ENCODE measurements around the gene ODAPH.
"Not testable (repeated sequence)": the region's sequence is repeated elsewhere in the genome, so short reads cannot be mapped to it uniquely, and the experiment has no call there.

ODAPH gene

GRCh38 chr4:75530556-75531322 is 25.1 kb upstream of the ODAPH start:
- no peak for ATAC-seq (replicated peaks)
- Mint-ChIP-seq H3K4me3 (no peak overlapping the region), H3K9me3 (peaks cover 15 to 25% of the 10 kb centered on the region in 2 donors), H3K27ac (no peak overlapping the region), H3K4me1 (no peaks in the 10 kb centered on the region), H3K27me3 (no peaks in the 10 kb centered on the region), H3K36me3 (peaks cover 40 to 62% of the 10 kb centered on the region in 2 donors)
- DNase-seq = no peak

GRCh38 chr4:75531536-75532143 is 24.2 kb upstream of the ODAPH start:
- not testable (repeated sequence) for ATAC-seq (replicated peaks); H3K4me1 Mint-ChIP-seq; H3K4me3 Mint-ChIP-seq; H3K27ac Mint-ChIP-seq; H3K27me3 Mint-ChIP-seq; DNase-seq
- Mint-ChIP-seq H3K9me3 (peaks cover 15 to 25% of the 10 kb centered on the region in 2 donors), H3K36me3 (peaks cover 37 to 54% of the 10 kb centered on the region in 2 donors)

- DNase-seq; ATAC-seq (replicated peaks); H3K27me3 Mint-ChIP-seq; H3K4me1 Mint-ChIP-seq; H3K27ac Mint-ChIP-seq; H3K4me3 Mint-ChIP-seq: not testable (repeated sequence)
- H3K9me3 Mint-ChIP-seq = peaks cover 15 to 25% of the 10 kb centered on the region in 2 donors
- H3K36me3 Mint-ChIP-seq = peaks cover 35 to 57% of the 10 kb centered on the region in 2 donors
Measured at GRCh38 chr4:75533339-75533887, 22.5 kb upstream of the ODAPH start.

GRCh38 chr4:75533926-75534325 is 21.9 kb upstream of the ODAPH start:
- DNase-seq; H3K27ac Mint-ChIP-seq; H3K4me1 Mint-ChIP-seq; ATAC-seq (replicated peaks); H3K4me3 Mint-ChIP-seq; H3K27me3 Mint-ChIP-seq: not testable (repeated sequence)
- peaks cover 35 to 61% of the 10 kb centered on the region in 2 donors for H3K36me3 Mint-ChIP-seq
- H3K9me3 Mint-ChIP-seq = peaks cover 15 to 25% of the 10 kb centered on the region in 2 donors

GRCh38 chr4:75537308-75537707 is 18.6 kb upstream of the ODAPH start:
- not testable (repeated sequence) for H3K9me3 Mint-ChIP-seq; H3K27ac Mint-ChIP-seq; DNase-seq; H3K4me1 Mint-ChIP-seq; H3K4me3 Mint-ChIP-seq; ATAC-seq (replicated peaks); H3K27me3 Mint-ChIP-seq
- H3K36me3 Mint-ChIP-seq = peaks cover 21 to 39% of the 10 kb centered on the region in 2 donors

GRCh38 chr4:75542824-75543223 is 13.0 kb upstream of the ODAPH start:
- Mint-ChIP-seq H3K9me3 (no peaks in the 10 kb centered on the region), H3K4me1 (no peaks in the 10 kb centered on the region), H3K36me3 (peaks cover 16 to 26% of the 10 kb centered on the region in 2 donors), H3K27me3 (no peaks in the 10 kb centered on the region), H3K4me3 (no peak overlapping the region), H3K27ac (no peak overlapping the region)
- DNase-seq (no peak), ATAC-seq (replicated peaks) (no peak)

- not testable (repeated sequence) for DNase-seq; ATAC-seq (replicated peaks); H3K9me3 Mint-ChIP-seq; H3K27me3 Mint-ChIP-seq; H3K4me1 Mint-ChIP-seq; H3K4me3 Mint-ChIP-seq; H3K27ac Mint-ChIP-seq
- peaks cover 16 to 19% of the 10 kb centered on the region in 2 donors for H3K36me3 Mint-ChIP-seq
Measured at GRCh38 chr4:75544220-75544619, 11.6 kb upstream of the ODAPH start.

- H3K4me3 Mint-ChIP-seq = no peak overlapping the region
- peaks cover 16 to 19% of the 10 kb centered on the region in 2 donors for H3K36me3 Mint-ChIP-seq
- no peaks in the 10 kb centered on the region for H3K9me3 Mint-ChIP-seq
- ATAC-seq (replicated peaks) = no peak
- H3K27me3 Mint-ChIP-seq = no peaks in the 10 kb centered on the region
- H3K27ac Mint-ChIP-seq = no peak overlapping the region
- peaks cover 0 to 2% of the 10 kb centered on the region in 2 donors for H3K4me1 Mint-ChIP-seq
- DNase-seq = no peak
Measured at GRCh38 chr4:75544870-75545269, 11.0 kb upstream of the ODAPH start.

GRCh38 chr4:75545526-75545925 is 10.3 kb upstream of the ODAPH start:
- Mint-ChIP-seq H3K9me3 (no peaks in the 10 kb centered on the region), H3K36me3 (peaks cover 13 to 14% of the 10 kb centered on the region in 2 donors), H3K27ac (no peak overlapping the region), H3K27me3 (no peaks in the 10 kb centered on the region), H3K4me3 (no peak overlapping the region), H3K4me1 (peaks cover 0 to 2% of the 10 kb centered on the region in 2 donors)
- ATAC-seq (replicated peaks) (no peak), DNase-seq (no peak)

GRCh38 chr4:75547647-75548387 is 8.0 kb upstream of the ODAPH start:
- DNase-seq = no peak
- no peaks in the 10 kb centered on the region for H3K27me3 Mint-ChIP-seq

GRCh38 chr4:75549019-75549418 is 6.8 kb upstream of the ODAPH start:
- Mint-ChIP-seq H3K4me1 (peaks cover 0 to 2% of the 10 kb centered on the region in 2 donors), H3K27ac (no peak overlapping the region), H3K36me3 (peaks cover 4 to 5% of the 10 kb centered on the region in 2 donors), H3K4me3 (no peak overlapping the region), H3K27me3 (no peaks in the 10 kb centered on the region), H3K9me3 (no peaks in the 10 kb centered on the region)
- DNase-seq (no peak), ATAC-seq (replicated peaks) (no peak)

More at GRCh38 chr4:75547647-75548387, 8.0 kb upstream of the ODAPH start:
- H3K4me3 Mint-ChIP-seq = no peak overlapping the region
- no peaks in the 10 kb centered on the region for H3K9me3 Mint-ChIP-seq
- peaks cover 0 to 2% of the 10 kb centered on the region in 2 donors for H3K4me1 Mint-ChIP-seq
- H3K36me3 Mint-ChIP-seq = peaks cover 6% of the 10 kb centered on the region in 2 donors
- H3K27ac Mint-ChIP-seq = no peak overlapping the region
- no peak for ATAC-seq (replicated peaks)

GRCh38 chr4:75552452-75552851 is 3.4 kb upstream of the ODAPH start:
- DNase-seq (no peak), ATAC-seq (replicated peaks) (no peak)
- Mint-ChIP-seq H3K36me3 (no peaks in the 10 kb centered on the region), H3K4me3 (no peak overlapping the region), H3K4me1 (peaks cover 0 to 2% of the 10 kb centered on the region in 2 donors), H3K9me3 (no peaks in the 10 kb centered on the region), H3K27me3 (peaks cover under 1 to 8% of the 10 kb centered on the region in 2 donors), H3K27ac (no peak overlapping the region)

GRCh38 chr4:75557696-75558095 is 1.8 kb downstream of the ODAPH start:
- H3K9me3 Mint-ChIP-seq = peaks cover 0 to 2% of the 10 kb centered on the region in 2 donors
- H3K27ac Mint-ChIP-seq = no peak overlapping the region

GRCh38 chr4:75561789-75562188 is 5.9 kb downstream of the ODAPH start:
- Mint-ChIP-seq H3K27ac (no peak overlapping the region), H3K9me3 (peaks cover 0 to 2% of the 10 kb centered on the region in 2 donors), H3K27me3 (peaks cover 24 to 30% of the 10 kb centered on the region in 2 donors), H3K4me1 (peaks cover 0 to 3% of the 10 kb centered on the region in 2 donors), H3K36me3 (no peaks in the 10 kb centered on the region), H3K4me3 (no peak overlapping the region)
- no peak for DNase-seq
- no peak for ATAC-seq (replicated peaks)

More at GRCh38 chr4:75557696-75558095, 1.8 kb downstream of the ODAPH start:
- no peak for DNase-seq
- no peak for ATAC-seq (replicated peaks)
- Mint-ChIP-seq H3K4me3 (no peak overlapping the region), H3K36me3 (no peaks in the 10 kb centered on the region), H3K4me1 (peaks cover 0 to 3% of the 10 kb centered on the region in 2 donors), H3K27me3 (peaks cover 18 to 20% of the 10 kb centered on the region in 2 donors)

Data from stimulated activated naive B cell treated with anti-CD40 and anti-IgM and Interleukin-4, amounts not matched to agents 10 μg/mL and 1 μg/mL and 100 μg/mL, for 72 hours (primary cell).